GM20000 (cell line): ENCODE data around the gene MKNK2.

Experiments used
- DNase-seq: peaks from one replicate; pipeline ENCODE4 v3.0.0; 2012; ENCODE audit warnings: low spot score
- CTCF ChIP-seq: IDR thresholded peaks from 2 replicates; pipeline ENCODE4 v1.5.1; 2012; ENCODE audit warnings: mild to moderate bottlenecking, control low read depth; ENCODE audit errors: extremely low read depth, missing control alignments

The MKNK2 gene

GRCh38 chr19:2011169-2011568 lies 39.9 kb downstream of the MKNK2 start:
- DNase-seq = no peak
- TF ChIP-seq CTCF = no peak

- no peak for DNase-seq
- TF ChIP-seq CTCF = no peak
Observed at GRCh38 chr19:2010135-2010668, 40.8 kb downstream of the MKNK2 start.

GRCh38 chr19:2003874-2004273 lies 47.2 kb downstream of the MKNK2 start:
- no peak for DNase-seq
- TF ChIP-seq CTCF = no peak

DNA sequence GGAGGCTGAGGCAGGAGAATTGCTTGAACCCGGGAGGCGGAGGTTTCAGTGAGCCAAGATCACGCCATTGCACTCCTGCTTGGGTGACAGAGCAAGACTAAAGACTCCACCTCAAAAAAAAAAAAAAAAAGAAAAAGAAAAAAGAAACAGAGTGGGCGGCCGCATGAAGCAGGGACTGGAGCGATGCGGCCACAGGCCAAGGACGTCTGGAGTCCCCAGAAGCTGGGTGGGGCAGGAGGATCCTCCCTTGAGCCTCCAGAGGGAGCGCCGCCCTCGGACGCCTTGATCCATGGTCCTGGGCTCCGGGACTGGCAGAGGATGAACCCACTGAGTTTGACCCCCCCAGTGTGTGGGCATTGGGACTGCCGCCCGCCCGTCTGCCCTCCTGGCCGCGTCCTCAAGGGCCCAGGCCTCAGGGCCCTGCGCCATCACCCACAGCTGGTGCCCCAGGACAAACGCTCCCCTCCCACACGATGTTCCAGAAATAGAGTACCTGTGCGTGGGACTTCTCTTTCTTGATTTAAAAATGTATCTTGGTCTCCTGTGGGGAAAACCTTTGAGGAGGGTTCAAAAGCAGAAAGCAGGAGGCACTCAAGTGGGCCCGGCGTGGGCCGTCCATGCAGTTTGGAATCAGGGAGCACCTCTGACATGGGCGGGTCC lies 51.1 kb downstream of the MKNK2 start:
- no peak for TF ChIP-seq CTCF
- DNase-seq = no peak

DNA sequence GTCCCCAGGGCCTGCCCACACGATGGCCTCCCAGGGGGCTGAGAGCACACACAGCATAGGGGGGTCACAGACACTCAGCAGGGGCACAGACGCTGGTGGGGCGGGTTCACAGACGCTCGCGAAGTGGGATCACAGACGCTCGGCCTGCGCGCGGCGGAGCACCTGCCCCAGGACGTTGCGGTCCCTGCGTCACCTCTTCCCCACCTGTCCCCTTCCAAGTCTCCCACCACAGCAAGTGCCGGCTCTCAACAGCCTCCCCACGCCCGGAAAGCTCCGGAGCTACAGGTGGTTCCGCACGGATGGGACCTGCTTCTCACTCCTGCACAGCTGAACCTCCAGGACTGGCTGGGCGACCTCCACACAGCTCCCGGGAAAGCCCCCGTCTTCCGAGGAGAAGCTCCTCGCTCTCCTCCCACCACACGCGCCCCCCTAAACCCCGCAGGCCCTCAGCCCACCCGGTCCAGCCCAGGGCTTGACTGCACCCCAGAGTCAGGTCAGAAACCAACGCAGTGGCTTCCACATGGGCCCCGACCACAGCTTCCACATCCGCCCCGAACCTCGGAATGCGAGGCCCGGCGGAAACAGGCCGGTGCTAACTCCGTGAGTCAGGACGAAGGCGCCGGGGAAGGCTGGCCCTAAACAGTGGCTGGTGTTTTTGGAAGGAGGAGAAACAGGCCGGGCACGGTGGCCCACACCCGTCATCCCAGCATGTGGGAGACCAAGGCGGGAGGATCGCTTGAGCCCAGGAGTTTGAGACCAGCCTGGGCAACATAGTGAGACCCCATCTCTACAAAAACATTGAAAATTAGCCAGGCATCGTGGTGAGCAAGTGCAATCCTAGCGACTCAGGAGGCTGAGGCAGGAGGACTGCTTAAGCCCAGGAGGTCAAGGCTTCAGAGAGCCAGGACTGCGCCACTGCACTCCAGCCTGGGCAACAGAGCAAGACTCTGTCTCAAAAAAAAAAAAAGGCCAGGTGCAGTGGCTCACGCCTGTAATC lies 52.0 kb downstream of the MKNK2 start:
- TF ChIP-seq CTCF = no peak
- no peak for DNase-seq

DNA sequence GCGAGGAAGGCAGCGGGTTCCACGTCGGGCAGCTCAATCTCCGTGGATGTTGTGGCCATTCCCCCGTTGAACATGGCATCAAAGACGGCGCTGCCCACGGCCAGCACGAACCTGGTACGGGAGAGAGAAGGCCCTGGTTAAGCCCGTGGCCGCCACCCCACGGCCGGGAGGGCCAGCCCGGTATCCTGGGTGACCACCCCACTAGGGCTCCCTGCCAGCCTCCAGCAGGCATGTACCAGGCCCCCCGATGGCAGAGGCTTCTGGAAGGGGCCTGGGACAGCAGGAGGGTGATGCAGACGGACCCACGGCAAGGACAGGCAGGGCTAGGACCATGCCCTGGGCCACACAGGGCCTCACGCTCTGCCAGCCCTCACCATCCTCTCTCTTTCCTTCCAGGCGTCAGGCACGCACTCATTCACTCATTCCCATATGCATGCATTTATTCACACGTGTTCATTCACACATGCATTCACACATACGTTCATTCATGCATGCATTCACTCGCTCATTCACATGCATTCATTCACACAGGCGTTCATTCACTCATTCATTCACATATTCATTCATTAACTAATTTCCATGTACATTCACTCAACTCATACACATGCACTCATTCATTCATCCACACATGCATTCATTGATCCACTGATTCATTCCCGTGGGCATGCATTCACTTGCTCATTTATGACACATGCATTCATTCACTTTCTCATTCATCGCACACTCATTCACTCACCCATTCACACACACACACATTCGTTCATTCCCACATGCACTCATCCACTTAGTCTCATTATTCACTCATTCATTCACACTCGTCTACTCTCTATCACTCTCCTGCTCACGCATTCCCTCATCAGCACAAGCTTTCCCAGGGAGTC lies 53.5 kb downstream of the MKNK2 start:
- TF ChIP-seq CTCF = no peak
- DNase-seq = no peak
